Right cardiac atrium (tissue), 5 donors: ENCODE measurements around the gene METTL22. TPM values are rescaled to one million over a fixed set of nuclear protein-coding genes. Genes with fewer than 3 reads are reported as not detected.
A peak's percentile ranks its signal among the peaks of the same experiment; 100 is the strongest.

Source experiments
- ATAC-seq, 2 donors: fragments of 200-7000 bp; cut with Tn5 transposase; one replicate each; pipeline versions ENCODE4 v1.8.0 to v1.9.1; 2020; ENCODE audit warnings: moderate library complexity in 2 of 2, mild to moderate bottlenecking in 1 of 2
- DNase-seq, 3 donors: peaks; one replicate each; pipeline ENCODE4 v3.0.0-alpha.2; 2020
- H3K27ac ChIP-seq: one replicate; pipeline ENCODE4 v1.5.1; 2013; ENCODE audit warnings: mild to moderate bottlenecking, low read length, control low read depth, moderate library complexity
- H3K27me3 ChIP-seq: one replicate; pipeline ENCODE4 v1.6.1; 2013; ENCODE audit not compliant: control insufficient read depth, insufficient read depth
- H3K4me1 ChIP-seq: one replicate; pipeline ENCODE4 v1.6.1; 2013; ENCODE audit warnings: low read length; ENCODE audit not compliant: control insufficient read depth, insufficient read depth
- H3K4me3 ChIP-seq: one replicate; pipeline ENCODE4 v1.5.1; 2013; ENCODE audit warnings: low read length, control low read depth
- H3K9me3 ChIP-seq: one replicate; pipeline ENCODE4 v1.6.1; 2013; ENCODE audit warnings: low read length; ENCODE audit not compliant: control insufficient read depth
- WGBS: extraction: QIAGEN DNeasy Blood & Tissue Kit; methylation state at CpG from one replicate; pipeline ENCODE4 v1.1.7; 2013; 5-methylcytosine and 5-hydroxymethylcytosine counted together
- intact Hi-C, 4 donors: fragments of 100-400 bp; cut with DNase I; formaldehyde crosslinking; loops; one replicate each; pipeline versions ENCODE4 v1.11.0 to v1.14.0; 2022 to 2023
- polyA plus RNA-seq: library from polyadenylated mRNA; stranded (reverse); fragments of 200-250 nt; gene quantifications from one replicate; pipeline ENCODE4 v1.2.3, GENCODE V29; 2013
- total RNA-seq, 4 donors: library from RNA; stranded (reverse); fragmentation: NEBNext Ultra II Directional; extraction: Animal tissue kit (Norgen Biotek cat#: 25700); gene quantifications; one replicate each; pipeline ENCODE4 v1.2.1, GENCODE V29; 2021
- donor health status: healthy with polysubstance abuse.
- donor health status: DM: no; HTN: yes; CAD: no.
- donor health status: DM: no; HTN: no; CAD: no.
- donor health status: DM: no; HTN: yes; CAD: no; lungs with severe emphysema.
- donor health status: DM: yes; HTN: yes; CAD: no.

The METTL22 gene
- total and polyA plus RNA-seq, 5 donors, result 26.9 to 37.3 (median 30.0) TPM

DNA sequence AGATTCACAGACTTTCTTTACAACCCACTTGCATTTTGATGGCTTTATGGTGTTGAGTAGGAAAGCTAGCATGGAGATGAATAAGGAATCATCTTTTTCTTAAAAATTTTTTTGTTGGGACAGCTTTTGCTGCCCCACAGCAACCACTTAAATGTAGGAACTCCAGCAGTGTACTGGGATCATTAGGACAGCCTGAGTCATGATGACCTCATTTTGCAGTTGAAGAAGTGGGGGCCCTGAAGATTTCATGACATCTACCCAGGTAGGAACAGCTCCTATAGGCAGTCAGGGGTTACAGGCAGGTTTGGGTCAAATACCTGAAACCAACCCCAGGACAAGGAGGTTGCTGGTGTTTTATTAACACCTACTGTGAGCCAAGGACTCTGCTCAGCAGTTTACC, 2.1 kb downstream of the METTL22 start:
- Histone ChIP-seq H3K9me3 (no peaks in the 10 kb centered on the region), H3K27me3 (no peaks in the 10 kb centered on the region), H3K4me3 (no peak overlapping the region), H3K27ac (no peak overlapping the region), H3K4me1 (peaks cover 2% of the 10 kb centered on the region)
- intact Hi-C loops, result no loop called here
- ATAC-seq, result no peak
- DNase-seq, result no peak

DNA sequence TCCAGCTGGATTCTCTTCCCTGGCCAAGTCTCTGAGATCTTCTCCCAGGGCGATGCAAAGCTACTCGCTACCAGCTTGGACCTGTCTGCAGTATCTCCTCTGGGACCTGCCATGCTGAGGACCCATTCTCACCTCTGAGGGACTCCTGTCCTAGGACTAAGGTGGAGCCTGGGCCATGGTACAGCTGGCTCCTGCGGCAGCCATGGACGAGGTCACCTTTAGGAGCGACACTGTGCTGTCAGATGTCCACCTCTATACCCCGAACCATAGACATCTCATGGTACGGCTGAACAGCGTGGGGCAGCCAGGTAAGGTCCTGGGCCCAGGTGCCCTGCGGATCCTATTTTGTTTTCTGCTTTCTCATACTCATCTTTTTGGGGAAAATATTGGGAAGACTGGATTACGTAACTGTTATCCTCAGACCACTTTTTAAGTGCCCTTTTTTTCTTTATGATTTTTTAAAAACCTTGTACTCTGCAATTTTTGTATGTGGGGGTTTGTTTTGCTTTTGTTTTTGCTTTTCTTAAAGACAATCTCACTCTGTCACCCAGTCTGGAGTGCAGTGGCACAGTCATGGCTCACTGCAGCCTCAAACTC, 4.1 kb downstream of the METTL22 start:
- H3K27me3 ChIP-seq, result no peaks in the 10 kb centered on the region
- H3K27ac ChIP-seq, result no peak overlapping the region
- intact Hi-C loops, result no loop called here
- no peak for ATAC-seq
- 95% methylated on average over 10 of the region's 10 CpGs for WGBS
- H3K4me3 ChIP-seq, result no peak overlapping the region
- DNase-seq, result no peak
- H3K9me3 ChIP-seq, result no peaks in the 10 kb centered on the region
- H3K4me1 ChIP-seq, result peaks cover 2% of the 10 kb centered on the region

DNA sequence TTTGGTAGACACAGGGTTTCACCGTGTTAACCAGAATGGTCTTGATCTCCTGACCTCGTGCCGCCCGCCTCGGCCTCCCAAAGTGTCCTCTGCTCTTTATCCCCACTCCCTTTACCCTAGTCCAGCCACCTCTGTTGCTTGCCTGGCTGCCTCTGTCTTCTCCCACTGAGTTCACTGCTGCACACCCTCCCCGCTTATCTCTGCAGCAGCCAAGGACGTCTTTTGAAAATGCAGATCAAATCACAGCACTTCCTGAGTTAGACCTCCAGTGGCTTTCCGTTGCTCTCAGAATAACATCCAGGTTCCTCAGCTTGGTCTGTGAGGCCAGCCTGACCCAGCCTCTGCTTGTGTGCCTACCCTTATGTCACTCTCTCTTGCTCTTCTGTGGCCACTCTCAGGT, 5.4 kb downstream of the METTL22 start:
- Histone ChIP-seq H3K27me3 (no peaks in the 10 kb centered on the region), H3K4me3 (no peak overlapping the region), H3K9me3 (no peaks in the 10 kb centered on the region), H3K27ac (no peak overlapping the region), H3K4me1 (peaks cover 2% of the 10 kb centered on the region)
- ATAC-seq (no peak), DNase-seq (no peak)
- intact Hi-C loops, result no loop called here
- WGBS, result 86% methylated on average over 8 of the region's 8 CpGs

DNA sequence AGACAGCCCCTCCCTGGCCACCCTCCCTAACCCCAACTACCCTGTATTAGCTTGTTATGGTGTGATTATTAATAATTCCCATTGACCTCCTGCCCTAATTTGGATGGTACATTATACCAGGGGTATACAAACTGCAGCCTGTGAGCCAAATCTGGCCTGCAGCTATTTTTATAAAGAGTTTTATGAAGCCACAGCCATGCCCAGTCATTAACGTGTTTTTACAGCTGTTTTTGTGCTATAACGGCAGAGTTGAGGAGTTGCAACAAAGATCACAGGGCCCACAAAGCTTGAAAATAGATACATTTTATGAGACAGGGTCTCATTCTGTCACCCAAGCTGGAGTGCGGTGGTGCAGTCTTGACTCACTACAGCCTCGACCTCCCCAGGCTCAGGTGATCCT, 6.0 kb downstream of the METTL22 start:
- no peaks in the 10 kb centered on the region for H3K9me3 ChIP-seq
- intact Hi-C loops, result no loop called here
- DNase-seq, result no peak
- ATAC-seq, result no peak
- H3K4me1 ChIP-seq, result no peaks in the 10 kb centered on the region
- H3K27ac ChIP-seq, result no peak overlapping the region
- WGBS, result 78% methylated on average over 4 of the region's 4 CpGs
- H3K4me3 ChIP-seq, result no peak overlapping the region
- H3K27me3 ChIP-seq, result no peaks in the 10 kb centered on the region

DNA sequence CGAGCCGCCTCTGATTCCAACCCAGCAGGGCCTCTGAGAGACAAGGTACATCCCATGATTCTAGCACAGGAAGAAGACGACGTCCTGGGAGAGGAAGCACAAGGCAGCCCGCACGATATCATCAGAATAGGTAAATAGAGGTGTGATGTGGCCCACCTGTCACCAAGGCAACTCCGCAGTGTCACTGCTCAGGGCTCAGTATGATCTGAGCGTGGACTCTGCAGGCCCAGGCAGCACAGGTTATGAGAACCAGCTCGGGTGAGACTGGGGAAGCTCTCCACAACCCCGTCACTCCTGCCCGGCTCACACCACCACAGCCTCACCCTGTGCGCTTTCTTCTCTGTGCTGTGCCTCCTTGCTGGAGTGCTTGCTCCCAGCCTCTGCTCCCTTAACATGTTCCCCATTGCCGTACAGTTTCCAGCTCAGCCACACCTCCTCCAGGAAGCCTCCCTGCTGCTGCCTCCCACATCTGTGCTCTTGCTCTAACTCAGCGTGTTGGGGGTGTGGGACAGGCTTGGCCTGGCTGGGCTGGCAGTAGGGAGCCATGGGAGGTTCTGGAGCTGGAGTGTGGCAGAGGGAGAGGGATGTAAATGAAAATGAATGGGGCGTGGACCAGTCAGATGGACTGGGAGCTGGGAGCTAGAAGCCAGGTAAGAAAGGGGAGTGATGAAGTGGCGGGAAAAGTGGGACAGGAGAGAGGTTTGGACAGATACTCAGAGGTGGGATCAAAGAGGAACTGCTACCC, 7.7 kb downstream of the METTL22 start:
- DNase-seq (no peak), ATAC-seq (no peak)
- Histone ChIP-seq H3K9me3 (no peaks in the 10 kb centered on the region), H3K27me3 (no peaks in the 10 kb centered on the region), H3K4me1 (no peaks in the 10 kb centered on the region), H3K27ac (no peak overlapping the region), H3K4me3 (no peak overlapping the region)
- 92% methylated on average over 16 of the region's 16 CpGs for WGBS
- intact Hi-C loops, result no loop called here

DNA sequence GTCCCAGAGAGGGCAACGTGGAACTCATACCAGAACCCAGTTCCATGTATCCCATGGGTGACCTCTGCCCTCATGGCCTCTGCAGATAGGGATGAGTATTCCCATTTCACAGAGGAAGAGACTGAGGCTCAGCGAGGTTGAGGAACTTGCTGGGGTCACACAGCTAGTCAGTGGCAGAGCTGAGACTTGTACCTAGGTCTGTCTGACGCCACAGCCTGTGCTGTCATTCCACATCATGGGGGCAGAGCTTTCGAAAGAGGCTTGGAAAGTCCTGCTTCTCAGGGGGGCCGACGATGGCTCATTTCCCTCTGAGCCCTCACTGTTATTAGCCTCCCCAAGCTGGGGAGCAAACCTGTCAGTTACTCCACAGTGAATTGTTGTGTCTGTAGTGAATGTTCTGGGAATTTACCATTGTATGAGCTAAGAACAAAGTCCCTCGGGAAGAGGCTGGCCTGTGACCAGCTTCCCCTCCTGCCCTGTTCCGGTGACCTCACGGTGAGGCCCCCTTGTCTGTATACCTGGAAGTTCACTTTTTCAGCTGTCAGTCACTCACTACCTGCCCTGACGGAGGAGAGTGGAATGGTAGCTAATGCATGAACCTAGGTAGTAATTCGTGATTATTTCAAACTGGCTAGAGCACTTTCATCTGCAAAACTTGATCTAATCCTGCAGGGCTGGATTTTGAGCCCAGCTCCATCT, 8.9 kb downstream of the METTL22 start:
- ATAC-seq (no peak), DNase-seq (no peak)
- no peaks in the 10 kb centered on the region for H3K27me3 ChIP-seq
- H3K9me3 ChIP-seq, result no peaks in the 10 kb centered on the region
- WGBS, result 88% methylated on average over 11 of the region's 11 CpGs
- no peak overlapping the region for H3K4me3 ChIP-seq
- H3K27ac ChIP-seq, result no peak overlapping the region
- no peaks in the 10 kb centered on the region for H3K4me1 ChIP-seq
- intact Hi-C loops, result loop anchor here in 1 of 4 donors (10.0 kb wide), 1 partner anchor 64 kb away; no protein-coding TSS in a partner anchor

DNA sequence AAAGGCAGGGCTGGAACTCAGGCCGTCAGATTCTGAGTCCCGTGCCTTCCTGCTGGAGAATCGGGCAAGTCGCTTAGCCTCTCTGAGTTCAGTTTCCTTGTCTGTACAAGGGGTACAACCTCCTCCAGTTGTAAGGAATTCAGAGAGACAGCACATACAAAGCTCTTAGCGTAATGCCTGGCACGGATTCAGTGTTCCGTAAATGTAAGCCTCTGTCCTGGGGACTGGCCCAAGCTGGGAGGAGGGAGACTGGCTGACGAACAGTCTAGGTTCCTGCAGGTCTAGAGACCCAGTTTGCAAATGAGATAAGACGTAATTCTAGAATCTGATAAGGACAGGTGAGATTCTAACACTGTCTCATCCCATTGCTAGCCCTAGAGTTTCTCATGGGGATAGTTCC, 9.9 kb downstream of the METTL22 start:
- no peak overlapping the region for H3K27ac ChIP-seq
- intact Hi-C loops, result loop anchor here in 1 of 4 donors (10.0 kb wide), 1 partner anchor 63 kb away; no protein-coding TSS in a partner anchor
- H3K27me3 ChIP-seq, result no peaks in the 10 kb centered on the region
- no peak for ATAC-seq
- no peaks in the 10 kb centered on the region for H3K9me3 ChIP-seq
- H3K4me1 ChIP-seq, result no peaks in the 10 kb centered on the region
- no peak for DNase-seq
- WGBS, result 79% methylated on average over 9 of the region's 9 CpGs
- no peak overlapping the region for H3K4me3 ChIP-seq

DNA sequence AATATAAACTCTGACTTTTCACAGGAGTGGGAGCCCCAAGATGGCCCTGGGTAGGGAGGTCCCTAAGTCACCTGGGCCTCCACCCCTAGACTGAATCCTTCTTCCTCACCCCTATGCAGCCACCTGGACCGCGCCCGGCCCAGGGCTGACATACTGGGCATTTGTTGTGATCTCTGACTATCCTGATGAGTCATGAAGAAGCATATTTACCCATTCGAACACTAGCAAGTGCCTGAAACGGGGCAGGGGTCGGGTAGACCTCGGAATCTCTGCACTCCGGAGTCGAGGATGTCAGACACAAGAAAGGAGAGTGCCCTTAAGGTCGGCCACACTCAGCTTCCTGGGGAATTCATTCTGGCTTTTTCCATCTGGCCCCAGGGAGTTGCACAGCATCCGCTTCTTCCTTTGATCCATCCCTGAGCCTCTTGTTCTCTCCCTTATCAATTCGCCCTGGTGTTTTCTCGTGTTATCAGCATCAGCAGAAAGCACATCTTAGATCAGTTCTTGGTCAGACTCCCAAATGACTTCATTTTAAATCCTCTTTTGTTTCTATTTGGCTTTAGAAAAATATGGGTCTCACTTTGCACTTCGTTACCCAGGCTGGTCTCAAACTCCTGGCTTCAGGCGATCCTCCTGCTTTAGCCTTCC, 10.4 kb downstream of the METTL22 start:
- WGBS, result 59% methylated on average over 15 of the region's 15 CpGs
- Histone ChIP-seq H3K27me3 (no peaks in the 10 kb centered on the region), H3K27ac (peak overlapping the region; percentile 50), H3K9me3 (no peaks in the 10 kb centered on the region), H3K4me3 (no peak overlapping the region), H3K4me1 (no peaks in the 10 kb centered on the region)
- no peak for DNase-seq
- intact Hi-C loops, result loop anchor here in 1 of 4 donors (10.0 kb wide), 1 partner anchor 63 kb away; no protein-coding TSS in a partner anchor
- peak in 1 of 2 donors; percentile 32 for ATAC-seq

DNA sequence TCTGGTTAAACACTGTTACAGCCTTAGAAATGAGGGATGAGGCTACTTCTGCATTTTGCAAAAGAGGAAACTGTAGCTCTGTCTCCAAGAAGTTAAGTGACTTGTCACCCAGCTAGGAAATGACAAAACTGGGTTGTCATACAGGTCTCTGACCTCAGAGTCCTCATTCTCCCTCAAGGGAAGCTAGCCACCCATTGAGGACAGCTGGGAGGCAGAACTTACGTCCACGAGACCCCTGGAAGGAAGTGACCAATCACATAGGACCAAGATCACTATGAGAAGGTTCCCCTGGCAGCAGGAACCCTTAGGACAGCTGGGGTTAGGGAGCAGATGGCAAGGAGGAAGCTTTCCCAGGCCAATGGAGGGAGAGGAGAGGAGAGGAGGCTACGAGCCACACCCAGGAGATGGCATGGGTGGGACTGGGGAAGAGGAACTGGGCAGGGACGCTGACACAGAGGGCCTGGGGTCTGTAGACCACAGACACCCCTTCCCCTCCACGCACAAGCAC, 11.2 kb downstream of the METTL22 start:
- intact Hi-C loops, result loop anchor here in 1 of 4 donors (10.0 kb wide), 1 partner anchor 62 kb away; no protein-coding TSS in a partner anchor
- WGBS, result 77% methylated on average over 5 of the region's 5 CpGs
- H3K27ac ChIP-seq, result peak overlapping the region; percentile 50
- H3K4me3 ChIP-seq, result no peak overlapping the region
- DNase-seq, result peak in 2 of 3 donors; percentile 56 to 75
- no peaks in the 10 kb centered on the region for H3K9me3 ChIP-seq
- peak; percentile 67 for ATAC-seq
- H3K27me3 ChIP-seq, result no peaks in the 10 kb centered on the region
- no peaks in the 10 kb centered on the region for H3K4me1 ChIP-seq

DNA sequence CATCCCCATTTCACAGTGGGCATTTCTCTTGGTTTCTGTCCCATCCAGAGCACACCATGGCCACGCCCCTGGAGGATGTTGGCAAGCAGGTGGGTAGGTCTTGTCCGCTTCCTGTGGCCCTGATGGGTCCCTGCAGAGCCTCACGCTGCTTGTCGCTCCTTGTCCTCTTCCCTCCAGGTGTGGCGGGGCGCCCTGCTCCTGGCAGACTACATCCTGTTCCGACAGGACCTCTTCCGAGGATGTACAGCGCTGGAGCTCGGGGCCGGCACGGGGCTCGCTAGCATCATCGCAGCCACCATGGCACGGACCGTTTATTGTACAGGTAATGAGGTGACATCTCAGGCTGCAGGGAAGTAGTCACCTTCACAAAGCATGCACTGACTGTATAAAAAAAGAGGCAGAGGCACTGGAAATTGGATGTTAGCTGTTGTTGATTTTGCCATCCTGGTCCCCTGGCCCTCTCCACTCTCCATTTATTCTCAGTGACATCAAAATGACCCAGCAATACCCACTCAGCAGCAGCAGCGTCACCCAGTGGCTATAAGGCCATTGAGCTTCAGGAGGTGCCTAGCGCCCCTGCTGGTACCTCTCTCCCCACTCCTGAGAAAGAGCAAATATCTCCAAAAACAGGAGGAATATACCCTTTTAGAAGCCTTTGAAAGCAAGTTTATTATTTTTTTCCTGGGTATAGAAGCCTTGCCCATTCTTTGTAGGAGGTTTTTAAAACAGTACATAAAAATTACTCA, 13.7 kb downstream of the METTL22 start:
- no peak for ATAC-seq
- Histone ChIP-seq H3K4me1 (no peaks in the 10 kb centered on the region), H3K27me3 (no peaks in the 10 kb centered on the region), H3K27ac (no peak overlapping the region), H3K9me3 (no peaks in the 10 kb centered on the region), H3K4me3 (no peak overlapping the region)
- DNase-seq, result no peak
- intact Hi-C loops, result loop anchor here in 1 of 4 donors (10.0 kb wide), 1 partner anchor 60 kb away; no protein-coding TSS in a partner anchor
- WGBS, result 82% methylated on average over 18 of the region's 18 CpGs
